A549 (cell line): ENCODE data around the gene CYP24A1. TPM values are rescaled to one million over a fixed set of nuclear protein-coding genes. Genes with fewer than 3 reads are reported as not detected.
A peak's percentile ranks its signal among the peaks of the same experiment; 100 is the strongest.

Experiments used
- ATAC-seq, 2 experiments: fragments of 200-7000 bp in 1 of 2; fragments of >200 bp in 1 of 2; cut with Nextera tagmentation in 1 of 2; cut with Tn5 transposase in 1 of 2; 3 replicates each; pipeline versions ENCODE4 v1.8.0 to v1.9.1; 2018 to 2020; ENCODE audit warnings: mild to moderate bottlenecking in 1 of 2, moderate library complexity in 1 of 2
- CTCF ChIA-PET: fragments of 300-600 bp; sonication (Branson Sonifier 250); formaldehyde crosslinking; extraction: SDS; loops from one replicate; lab custom pipeline; 2021; ENCODE audit warnings: antibody characterized with exemption, inconsistent platforms; lab: Yijun Ruan, JAX
- POLR2A ChIA-PET: fragments of 350-600 bp; formaldehyde crosslinking; extraction: SDS; loops from one replicate; lab custom pipeline; 2021; ENCODE audit warnings: antibody characterized with exemption, inconsistent platforms; lab: Yijun Ruan, JAX
- DNase-seq, 2 experiments: peaks; one replicate each; pipeline versions ENCODE4 v3.0.0 to v3.0.0-alpha.2; 2011 to 2016; ENCODE audit warnings: low read depth in 1 of 2, low spot score in 1 of 2
- FAIRE-seq: peaks from 2 replicates; lab custom pipeline; 2011; peaks lifted over from hg19 to GRCh38; lab: Jason Lieb, UNC
- H3K27ac ChIP-seq, 2 experiments: fragments of >200 bp; sonication (Bioruptor Twin); formaldehyde crosslinking; 3 replicates each; pipeline ENCODE4 v1.5.1; 2016 to 2017
- H3K4me1 ChIP-seq: fragments of >200 bp; sonication (Bioruptor Twin); formaldehyde crosslinking; 3 replicates; pipeline ENCODE4 v1.6.1; 2016
- H3K4me2 ChIP-seq: fragments of >200 bp; sonication (Bioruptor Twin); formaldehyde crosslinking; 3 replicates; pipeline ENCODE4 v1.6.1; 2016
- H3K4me3 ChIP-seq: fragments of >200 bp; sonication (Bioruptor Twin); formaldehyde crosslinking; 3 replicates; pipeline ENCODE4 v1.5.1; 2016
- H3K9me3 ChIP-seq: fragments of >200 bp; sonication (Bioruptor Twin); formaldehyde crosslinking; 3 replicates; pipeline ENCODE4 v1.6.1; 2016
- CBX8 ChIP-seq: fragments of 200-600 bp; sonication (generic); IDR thresholded peaks from 2 replicates; pipeline ENCODE4 v1.6.1; 2016
- CEBPB ChIP-seq, 2 experiments: fragments of >200 bp in 1 of 2; sonication (Bioruptor Twin) in 1 of 2; formaldehyde crosslinking in 1 of 2; IDR thresholded peaks; 2 replicates each; pipeline ENCODE4 v1.6.1; 2012 to 2016
- CHD2 ChIP-seq: fragments of 150-350 bp; IDR thresholded peaks from 2 replicates; pipeline ENCODE4 v1.6.1; 2014; ENCODE audit warnings: low read length; ENCODE audit not compliant: partially characterized antibody
- EHF ChIP-seq: fragments of 250-450 bp; sonication (Bioruptor Pico); IDR thresholded peaks from 2 replicates; pipeline ENCODE4 v1.5.0; 2020; ENCODE audit warnings: mild to moderate bottlenecking
- EHMT2 ChIP-seq: fragments of 200-600 bp; sonication (generic); IDR thresholded peaks from 2 replicates; pipeline ENCODE4 v1.6.1; 2016; ENCODE audit warnings: antibody characterized with exemption, low read depth, mild to moderate bottlenecking, moderate library complexity
- EP300 ChIP-seq, 2 experiments: fragments of >200 bp; sonication (Bioruptor Twin); formaldehyde crosslinking; IDR thresholded peaks; 2 replicates in 1 of 2; 3 replicates in 1 of 2; pipeline ENCODE4 v1.6.1; 2016 to 2017
- FOSB ChIP-seq: fragments of 250-450 bp; sonication (Bioruptor Pico); IDR thresholded peaks from 2 replicates; pipeline ENCODE4 v1.5.0; 2020; ENCODE audit warnings: mild to moderate bottlenecking, moderate library complexity
- FOSL2 ChIP-seq, 2 experiments: fragments of 450-650 bp in 1 of 2; fragments of >200 bp in 1 of 2; sonication (Bioruptor Twin) in 1 of 2; formaldehyde crosslinking; IDR thresholded peaks; 2 replicates each; pipeline versions ENCODE4 v1.5.0 to v1.6.1; 2016 to 2020; ENCODE audit warnings: mild to moderate bottlenecking in 1 of 2, moderate library complexity in 1 of 2
- HDAC2 ChIP-seq: fragments of 200-600 bp; sonication (generic); IDR thresholded peaks from 2 replicates; pipeline ENCODE4 v1.6.1; 2016
- HMGXB4 ChIP-seq: fragments of 250-450 bp; sonication (Bioruptor Pico); IDR thresholded peaks from 2 replicates; pipeline ENCODE4 v1.5.0; 2021; ENCODE audit warnings: mild to moderate bottlenecking, moderate library complexity, borderline replicate concordance
- HOXA7 ChIP-seq: fragments of 250-450 bp; sonication (Bioruptor Pico); IDR thresholded peaks from 2 replicates; pipeline ENCODE4 v1.5.0; 2020; ENCODE audit warnings: mild to moderate bottlenecking, moderate library complexity
- HOXB13 ChIP-seq: fragments of 250-450 bp; sonication (Bioruptor Pico); IDR thresholded peaks from 2 replicates; pipeline ENCODE4 v1.5.0; 2020; ENCODE audit warnings: low read depth, mild to moderate bottlenecking, moderate library complexity
- JUN ChIP-seq, 2 experiments: fragments of >200 bp; sonication (Bioruptor Twin); formaldehyde crosslinking; IDR thresholded peaks; 2 replicates in 1 of 2; 3 replicates in 1 of 2; pipeline ENCODE4 v1.6.1; 2016 to 2017
- KDM5A ChIP-seq: fragments of 200-600 bp; sonication (generic); IDR thresholded peaks from 2 replicates; pipeline ENCODE4 v1.6.1; 2016; ENCODE audit warnings: antibody characterized with exemption, mild to moderate bottlenecking
- MAX ChIP-seq: IDR thresholded peaks from 2 replicates; pipeline ENCODE4 v1.6.1; 2012
- NPAS2 ChIP-seq: fragments of 250-450 bp; sonication (Bioruptor Pico); IDR thresholded peaks from 2 replicates; pipeline ENCODE4 v1.8.0; 2022; ENCODE audit warnings: mild to moderate bottlenecking, moderate library complexity, borderline replicate concordance
- POLR2AphosphoS2 ChIP-seq: conservative IDR thresholded peaks from 2 replicates; pipeline ENCODE4 v1.6.1; 2012; ENCODE audit warnings: low read length, improper control_type of control experiment, inconsistent platforms
- RAD21 ChIP-seq, 2 experiments: fragments of >200 bp in 1 of 2; sonication (Bioruptor Twin) in 1 of 2; formaldehyde crosslinking in 1 of 2; IDR thresholded peaks in 1 of 2; conservative IDR thresholded peaks in 1 of 2; 2 replicates in 1 of 2; 3 replicates in 1 of 2; pipeline ENCODE4 v1.6.1; 2012 to 2018; ENCODE audit warnings: inconsistent platforms in 1 of 2
- RARB ChIP-seq: fragments of 250-450 bp; sonication (Bioruptor Pico); IDR thresholded peaks from 2 replicates; pipeline ENCODE4 v1.8.0; 2021; ENCODE audit warnings: mild to moderate bottlenecking, moderate library complexity
- RNF2 ChIP-seq: fragments of 200-600 bp; sonication (generic); IDR thresholded peaks from 2 replicates; pipeline ENCODE4 v1.6.1; 2016; ENCODE audit warnings: low read depth, mild to moderate bottlenecking, antibody characterized with exemption, moderate library complexity, borderline replicate concordance
- TP53 ChIP-seq: fragments of 250-450 bp; sonication (Bioruptor Pico); IDR thresholded peaks from 2 replicates; pipeline ENCODE4 v1.5.0; 2021; ENCODE audit warnings: mild to moderate bottlenecking, moderate library complexity
- WGBS: methylation state at CpG from one replicate; pipeline ENCODE4 v1.1.6; 2017; ENCODE audit errors: missing lambda C conversion rate; 5-methylcytosine and 5-hydroxymethylcytosine counted together
- polyA plus RNA-seq, 4 experiments: library from polyadenylated mRNA; depleted of rRNA in 3 of 4; stranded (reverse); fragments of >200 nt; fragmentation: RNase III in 1 of 4; extraction: RNeasy Plus Mini Kit Qiagen cat#74134 plus additional on column Dnase treatment in 1 of 4; gene quantifications; 2 replicates in 3 of 4; 3 replicates in 1 of 4; pipeline ENCODE4 v1.2.3, GENCODE V29; 2011 to 2017
- TF ChIP-seq, protein P1 (sequence below): fragments of 200-600 bp; sonication (generic); IDR thresholded peaks from 2 replicates; pipeline ENCODE4 v1.6.1; 2016; ENCODE audit warnings: antibody characterized with exemption, mild to moderate bottlenecking, moderate library complexity
- TF ChIP-seq, protein P2 (sequence below): fragments of 450-650 bp; IDR thresholded peaks from 2 replicates; pipeline ENCODE4 v1.6.1; 2014; ENCODE audit warnings: antibody characterized with exemption
- TF ChIP-seq, protein P3 (sequence below): fragments of >200 bp; sonication (Bioruptor Twin); formaldehyde crosslinking; IDR thresholded peaks from 2 replicates; pipeline ENCODE4 v1.6.1; 2016
- TF ChIP-seq, protein P4 (sequence below): IDR thresholded peaks from 2 replicates; pipeline ENCODE4 v1.6.1; 2012; ENCODE audit warnings: low read depth, borderline replicate concordance

Gene CYP24A1
- polyA plus RNA-seq, 2 of the 4 experiments (the other 2 are of a cell fraction) = 722 to 1,617 TPM

GRCh38 chr20:54154439-54154838, 19.3 kb downstream of the CYP24A1 start (continued):
- TF ChIP-seq, protein P1, sequence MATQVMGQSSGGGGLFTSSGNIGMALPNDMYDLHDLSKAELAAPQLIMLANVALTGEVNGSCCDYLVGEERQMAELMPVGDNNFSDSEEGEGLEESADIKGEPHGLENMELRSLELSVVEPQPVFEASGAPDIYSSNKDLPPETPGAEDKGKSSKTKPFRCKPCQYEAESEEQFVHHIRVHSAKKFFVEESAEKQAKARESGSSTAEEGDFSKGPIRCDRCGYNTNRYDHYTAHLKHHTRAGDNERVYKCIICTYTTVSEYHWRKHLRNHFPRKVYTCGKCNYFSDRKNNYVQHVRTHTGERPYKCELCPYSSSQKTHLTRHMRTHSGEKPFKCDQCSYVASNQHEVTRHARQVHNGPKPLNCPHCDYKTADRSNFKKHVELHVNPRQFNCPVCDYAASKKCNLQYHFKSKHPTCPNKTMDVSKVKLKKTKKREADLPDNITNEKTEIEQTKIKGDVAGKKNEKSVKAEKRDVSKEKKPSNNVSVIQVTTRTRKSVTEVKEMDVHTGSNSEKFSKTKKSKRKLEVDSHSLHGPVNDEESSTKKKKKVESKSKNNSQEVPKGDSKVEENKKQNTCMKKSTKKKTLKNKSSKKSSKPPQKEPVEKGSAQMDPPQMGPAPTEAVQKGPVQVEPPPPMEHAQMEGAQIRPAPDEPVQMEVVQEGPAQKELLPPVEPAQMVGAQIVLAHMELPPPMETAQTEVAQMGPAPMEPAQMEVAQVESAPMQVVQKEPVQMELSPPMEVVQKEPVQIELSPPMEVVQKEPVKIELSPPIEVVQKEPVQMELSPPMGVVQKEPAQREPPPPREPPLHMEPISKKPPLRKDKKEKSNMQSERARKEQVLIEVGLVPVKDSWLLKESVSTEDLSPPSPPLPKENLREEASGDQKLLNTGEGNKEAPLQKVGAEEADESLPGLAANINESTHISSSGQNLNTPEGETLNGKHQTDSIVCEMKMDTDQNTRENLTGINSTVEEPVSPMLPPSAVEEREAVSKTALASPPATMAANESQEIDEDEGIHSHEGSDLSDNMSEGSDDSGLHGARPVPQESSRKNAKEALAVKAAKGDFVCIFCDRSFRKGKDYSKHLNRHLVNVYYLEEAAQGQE = no peak
- TF ChIP-seq POLR2AphosphoS2 = 0 out of 2 replicates have a peak, but pooled peaks have one; percentile 20

- H3K27ac ChIP-seq = peak overlapping the region; percentile 93 to 100
- ATAC-seq (no peak), DNase-seq (peak in 1 of 2 experiments; percentile 54), FAIRE-seq (peak; percentile 83)
- TF ChIP-seq FOSB (CRISPR knock-in tag) (peak; percentile 86; the same call in 1 of the 2 replicates), RAD21 (conservative IDR thresholded peaks at IDR 0.05 in 1 of 2, IDR thresholded peaks at IDR 0.05 in 1 of 2) (no peak), JUN (IDR thresholded peaks at IDR 0.05) (peak; percentile 32 to 49; a peak in 2 of 5 replicates), EHMT2 (no peak), RNF2 (no peak), CEBPB (IDR thresholded peaks at IDR 0.05) (0 out of 4 replicates have a peak, but pooled peaks of 1 of the 2 experiments have one; percentile 17), HMGXB4 (CRISPR knock-in tag) (peak; percentile 59; the same call in 1 of the 2 replicates), POLR2AphosphoS2 (peak; percentile 96; the same call in 1 of the 2 replicates), EHF (CRISPR knock-in tag) (0 out of 2 replicates have a peak, but pooled peaks have one; percentile 47), TP53 (CRISPR knock-in tag) (peak; percentile 91), HOXA7 (peak; percentile 92)
- TF ChIP-seq, protein P2, sequence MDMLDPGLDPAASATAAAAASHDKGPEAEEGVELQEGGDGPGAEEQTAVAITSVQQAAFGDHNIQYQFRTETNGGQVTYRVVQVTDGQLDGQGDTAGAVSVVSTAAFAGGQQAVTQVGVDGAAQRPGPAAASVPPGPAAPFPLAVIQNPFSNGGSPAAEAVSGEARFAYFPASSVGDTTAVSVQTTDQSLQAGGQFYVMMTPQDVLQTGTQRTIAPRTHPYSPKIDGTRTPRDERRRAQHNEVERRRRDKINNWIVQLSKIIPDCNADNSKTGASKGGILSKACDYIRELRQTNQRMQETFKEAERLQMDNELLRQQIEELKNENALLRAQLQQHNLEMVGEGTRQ = no peak
- CTCF ChIA-PET = interaction anchor here (1.5 kb wide), 1 partner anchor 57 kb away, joined by 6 read pairs; no protein-coding TSS in a partner anchor
- H3K4me1 ChIP-seq = peaks cover 100% of the 10 kb centered on the region
- H3K4me2 ChIP-seq = peak overlapping the region; percentile 93
- no peaks in the 10 kb centered on the region for H3K9me3 ChIP-seq
- H3K4me3 ChIP-seq = peak overlapping the region; percentile 23; the same call in 2 of the 3 replicates
- POLR2A ChIA-PET = interaction anchor here (0.9 to 4.1 kb wide), 6 partner anchors 11 to 57 kb away, joined by 3 to 42 read pairs (median 4); no protein-coding TSS in a partner anchor
- WGBS = 16% methylated on average over 1 of the region's 1 CpG
Observed at GRCh38 chr20:54153847-54154246, 19.9 kb downstream of the CYP24A1 start.

DNA sequence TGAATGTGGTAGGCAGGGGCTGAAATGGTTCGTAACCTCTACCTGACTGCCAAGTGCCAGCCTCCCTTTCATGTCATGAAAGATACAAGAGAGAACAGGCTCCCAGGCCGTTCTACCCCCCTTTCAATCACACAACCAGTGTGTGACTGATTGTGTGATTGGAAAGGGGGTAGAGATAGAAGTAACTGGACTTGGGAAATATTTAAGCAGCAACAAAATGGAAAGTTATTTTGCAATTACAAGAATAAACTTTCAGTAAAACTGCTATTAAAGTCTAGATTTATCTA, 20.8 kb downstream of the CYP24A1 start:
- ATAC-seq (no peak; a peak in 1 of 6 replicates), DNase-seq (no peak), FAIRE-seq (no peak)
- ChIA-PET CTCF (interaction anchor here (1.1 to 2.1 kb wide), 3 partner anchors 15 to 49 kb away, joined by 3 to 5 read pairs (median 4); no protein-coding TSS in a partner anchor), POLR2A (interaction anchor here (1.5 to 5.0 kb wide), 6 partner anchors 12 to 56 kb away, joined by 5 to 65 read pairs (median 13); no protein-coding TSS in a partner anchor)
- H3K9me3 ChIP-seq = no peaks in the 10 kb centered on the region
- H3K4me3 ChIP-seq = peak overlapping the region; percentile 23; the same call in 1 of the 3 replicates
- H3K4me1 ChIP-seq = peaks cover 100% of the 10 kb centered on the region
- peak overlapping the region; percentile 86 to 93 for H3K27ac ChIP-seq
- H3K4me2 ChIP-seq = peak overlapping the region; percentile 93
- 20% methylated on average over 2 of the region's 2 CpGs for WGBS
- TF ChIP-seq KDM5A (no peak), EP300 (IDR thresholded peaks at IDR 0.05) (no peak; a peak in 1 of 5 replicates), CHD2 (no peak), HDAC2 (no peak), FOSL2 (IDR thresholded peaks at IDR 0.05) (no peak), FOSL2 (CRISPR knock-in tag; IDR thresholded peaks at IDR 0.05) (no peak), RARB (CRISPR knock-in tag) (peak; percentile 41; the same call in 1 of the 2 replicates), CBX8 (no peak), POLR2AphosphoS2 (no peak; the same call in 1 of the 2 replicates), MAX (no peak), NPAS2 (no peak), HOXB13 (CRISPR knock-in tag) (peak; percentile 37; the same call in 1 of the 2 replicates), EHF (CRISPR knock-in tag) (no peak)
- TF ChIP-seq, protein P3, sequence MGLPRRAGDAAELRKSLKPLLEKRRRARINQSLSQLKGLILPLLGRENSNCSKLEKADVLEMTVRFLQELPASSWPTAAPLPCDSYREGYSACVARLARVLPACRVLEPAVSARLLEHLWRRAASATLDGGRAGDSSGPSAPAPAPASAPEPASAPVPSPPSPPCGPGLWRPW = no peak
- TF ChIP-seq, protein P4, sequence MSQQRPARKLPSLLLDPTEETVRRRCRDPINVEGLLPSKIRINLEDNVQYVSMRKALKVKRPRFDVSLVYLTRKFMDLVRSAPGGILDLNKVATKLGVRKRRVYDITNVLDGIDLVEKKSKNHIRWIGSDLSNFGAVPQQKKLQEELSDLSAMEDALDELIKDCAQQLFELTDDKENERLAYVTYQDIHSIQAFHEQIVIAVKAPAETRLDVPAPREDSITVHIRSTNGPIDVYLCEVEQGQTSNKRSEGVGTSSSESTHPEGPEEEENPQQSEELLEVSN = 0 out of 2 replicates have a peak, but pooled peaks have one; percentile 2
